ENCODE results near the gene NPAS3. TPM values are rescaled to one million over a fixed set of nuclear protein-coding genes. Genes with fewer than 3 reads are reported as not detected.

NPAS3 gene
- total RNA-seq, 1 donor from 2014 or later, result 1.6 TPM

GRCh38 chr14:33774723-33775470, 836.2 kb downstream of the NPAS3 start:
- H3K27me3 Mint-ChIP-seq (ENCODE audit: unreplicated experiment), result no peaks in the 10 kb centered on the region
- no peak overlapping the region for H3K27ac Mint-ChIP-seq (ENCODE audit: unreplicated experiment)
- no peaks in the 10 kb centered on the region for H3K9me3 Mint-ChIP-seq (ENCODE audit: unreplicated experiment)
- no peaks in the 10 kb centered on the region for H3K4me1 Mint-ChIP-seq (ENCODE audit: unreplicated experiment)
- H3K36me3 Mint-ChIP-seq (ENCODE audit: low read depth, unreplicated experiment), result no peaks in the 10 kb centered on the region
- TF ChIP-seq, protein P1, sequence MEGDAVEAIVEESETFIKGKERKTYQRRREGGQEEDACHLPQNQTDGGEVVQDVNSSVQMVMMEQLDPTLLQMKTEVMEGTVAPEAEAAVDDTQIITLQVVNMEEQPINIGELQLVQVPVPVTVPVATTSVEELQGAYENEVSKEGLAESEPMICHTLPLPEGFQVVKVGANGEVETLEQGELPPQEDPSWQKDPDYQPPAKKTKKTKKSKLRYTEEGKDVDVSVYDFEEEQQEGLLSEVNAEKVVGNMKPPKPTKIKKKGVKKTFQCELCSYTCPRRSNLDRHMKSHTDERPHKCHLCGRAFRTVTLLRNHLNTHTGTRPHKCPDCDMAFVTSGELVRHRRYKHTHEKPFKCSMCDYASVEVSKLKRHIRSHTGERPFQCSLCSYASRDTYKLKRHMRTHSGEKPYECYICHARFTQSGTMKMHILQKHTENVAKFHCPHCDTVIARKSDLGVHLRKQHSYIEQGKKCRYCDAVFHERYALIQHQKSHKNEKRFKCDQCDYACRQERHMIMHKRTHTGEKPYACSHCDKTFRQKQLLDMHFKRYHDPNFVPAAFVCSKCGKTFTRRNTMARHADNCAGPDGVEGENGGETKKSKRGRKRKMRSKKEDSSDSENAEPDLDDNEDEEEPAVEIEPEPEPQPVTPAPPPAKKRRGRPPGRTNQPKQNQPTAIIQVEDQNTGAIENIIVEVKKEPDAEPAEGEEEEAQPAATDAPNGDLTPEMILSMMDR (IDR thresholded peaks at IDR 0.05; ENCODE audit: unreplicated experiment), result no peak
- no peak for DNase-seq (ENCODE audit: low spot score)
- no peak overlapping the region for H3K4me3 Mint-ChIP-seq (ENCODE audit: unreplicated experiment)

GRCh38 chr14:33776871-33777270, 838.2 kb downstream of the NPAS3 start:
- no peaks in the 10 kb centered on the region for H3K36me3 Mint-ChIP-seq (ENCODE audit: low read depth, unreplicated experiment)
- H3K27me3 Mint-ChIP-seq (ENCODE audit: unreplicated experiment), result no peaks in the 10 kb centered on the region
- H3K4me1 Mint-ChIP-seq (ENCODE audit: unreplicated experiment), result no peaks in the 10 kb centered on the region
- DNase-seq (ENCODE audit: low spot score), result no peak
- H3K27ac Mint-ChIP-seq (ENCODE audit: unreplicated experiment), result no peak overlapping the region
- TF ChIP-seq, protein P1 (IDR thresholded peaks at IDR 0.05; ENCODE audit: unreplicated experiment), result no peak
- no peak overlapping the region for H3K4me3 Mint-ChIP-seq (ENCODE audit: unreplicated experiment)
- no peaks in the 10 kb centered on the region for H3K9me3 Mint-ChIP-seq (ENCODE audit: unreplicated experiment)

DNA sequence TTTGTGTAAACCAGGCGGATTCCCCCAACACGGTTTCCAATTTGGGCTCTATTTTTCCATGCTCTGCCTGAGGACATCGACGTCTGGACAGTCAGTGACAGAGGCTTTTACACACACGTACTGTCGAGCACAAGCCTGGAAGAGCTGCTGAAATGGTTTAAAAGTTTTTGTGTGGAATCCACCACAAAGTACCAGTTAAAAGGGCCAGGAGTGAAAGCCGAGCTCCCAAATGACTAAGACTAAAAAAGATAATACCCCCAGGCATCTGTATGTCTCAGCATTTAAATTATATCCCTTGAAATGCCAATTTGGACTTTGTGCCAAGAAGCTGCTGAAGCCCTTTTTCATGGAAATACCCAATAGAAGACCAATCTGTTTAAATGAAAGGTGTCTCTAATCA, 839.0 kb downstream of the NPAS3 start:
- Mint-ChIP-seq H3K27ac (ENCODE audit: unreplicated experiment) (no peak overlapping the region), H3K4me3 (ENCODE audit: unreplicated experiment) (no peak overlapping the region), H3K27me3 (ENCODE audit: unreplicated experiment) (no peaks in the 10 kb centered on the region), H3K36me3 (ENCODE audit: low read depth, unreplicated experiment) (no peaks in the 10 kb centered on the region), H3K4me1 (ENCODE audit: unreplicated experiment) (no peaks in the 10 kb centered on the region), H3K9me3 (ENCODE audit: unreplicated experiment) (no peaks in the 10 kb centered on the region)
- TF ChIP-seq, protein P1 (IDR thresholded peaks at IDR 0.05; ENCODE audit: unreplicated experiment), result no peak
- DNase-seq (ENCODE audit: low spot score), result no peak

- no peaks in the 10 kb centered on the region for H3K9me3 Mint-ChIP-seq (ENCODE audit: unreplicated experiment)
- H3K4me1 Mint-ChIP-seq (ENCODE audit: unreplicated experiment), result no peaks in the 10 kb centered on the region
- no peak overlapping the region for H3K27ac Mint-ChIP-seq (ENCODE audit: unreplicated experiment)
- no peak for DNase-seq (ENCODE audit: low spot score)
- no peak overlapping the region for H3K4me3 Mint-ChIP-seq (ENCODE audit: unreplicated experiment)
- no peaks in the 10 kb centered on the region for H3K36me3 Mint-ChIP-seq (ENCODE audit: low read depth, unreplicated experiment)
- H3K27me3 Mint-ChIP-seq (ENCODE audit: unreplicated experiment), result no peaks in the 10 kb centered on the region
- TF ChIP-seq, protein P1 (IDR thresholded peaks at IDR 0.05; ENCODE audit: unreplicated experiment), result no peak
These were observed 841.4 kb downstream of the NPAS3 start for GRCh38 chr14:33780035-33780434.

DNA sequence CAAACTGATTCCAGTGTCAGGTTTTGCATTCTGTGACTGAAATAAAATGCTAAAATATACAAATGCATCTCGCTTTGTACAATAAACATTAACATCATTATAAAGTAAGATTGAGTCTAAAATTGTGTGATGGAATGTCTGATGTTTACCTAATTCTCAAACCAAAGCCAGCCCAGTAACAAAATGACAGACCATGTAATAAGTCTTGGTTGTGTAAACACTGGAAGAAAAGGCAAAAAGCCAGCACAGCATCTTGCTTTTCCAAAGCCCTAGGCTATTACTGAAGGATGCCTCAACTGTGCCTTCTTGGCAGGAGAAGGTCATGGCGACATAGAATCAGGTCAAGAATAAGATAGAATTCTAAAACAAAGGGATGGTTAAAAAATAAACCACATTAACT, 842.6 kb downstream of the NPAS3 start:
- no peaks in the 10 kb centered on the region for H3K36me3 Mint-ChIP-seq (ENCODE audit: low read depth, unreplicated experiment)
- TF ChIP-seq, protein P1 (IDR thresholded peaks at IDR 0.05; ENCODE audit: unreplicated experiment), result no peak
- H3K4me3 Mint-ChIP-seq (ENCODE audit: unreplicated experiment), result no peak overlapping the region
- no peaks in the 10 kb centered on the region for H3K27me3 Mint-ChIP-seq (ENCODE audit: unreplicated experiment)
- no peaks in the 10 kb centered on the region for H3K4me1 Mint-ChIP-seq (ENCODE audit: unreplicated experiment)
- no peaks in the 10 kb centered on the region for H3K9me3 Mint-ChIP-seq (ENCODE audit: unreplicated experiment)
- no peak overlapping the region for H3K27ac Mint-ChIP-seq (ENCODE audit: unreplicated experiment)
- no peak for DNase-seq (ENCODE audit: low spot score)
